HUES48 (cell line): ENCODE measurements around the gene GRK4.

Experiments used
- H3K27ac ChIP-seq: one replicate; pipeline ENCODE4 v1.7.0; 2013; ENCODE audit warnings: low read depth, low read length, inconsistent platforms
- H3K27me3 ChIP-seq: 2 replicates; pipeline ENCODE4 v1.6.1; 2013; ENCODE audit warnings: mild to moderate bottlenecking, low read length; ENCODE audit not compliant: control insufficient read depth, insufficient read depth
- H3K36me3 ChIP-seq: 2 replicates; pipeline ENCODE4 v1.6.1; 2013; ENCODE audit warnings: low read length; ENCODE audit not compliant: control insufficient read depth, insufficient read depth
- H3K4me1 ChIP-seq: 2 replicates; pipeline ENCODE4 v1.6.1; 2013; ENCODE audit warnings: mild to moderate bottlenecking, low read length; ENCODE audit not compliant: control insufficient read depth, insufficient read depth
- H3K4me3 ChIP-seq: 2 replicates; pipeline ENCODE4 v1.5.1; 2013; ENCODE audit warnings: mild to moderate bottlenecking, low read depth, low read length
- H3K9ac ChIP-seq: 2 replicates; pipeline ENCODE4 v1.6.1; 2013; ENCODE audit warnings: mild to moderate bottlenecking, low read depth, low read length, moderate library complexity
- H3K9me3 ChIP-seq: 2 replicates; pipeline ENCODE4 v1.6.1; 2013; ENCODE audit warnings: low read length; ENCODE audit not compliant: control insufficient read depth, insufficient read depth

Gene GRK4

GRCh38 chr4:3022112-3022511 lies 58.7 kb downstream of the GRK4 start:
- peaks cover 5% of the 10 kb centered on the region; the same call in 1 of the 2 replicates for H3K4me1 ChIP-seq
- H3K27ac ChIP-seq, result no peak overlapping the region
- H3K4me3 ChIP-seq, result no peak overlapping the region
- no peak overlapping the region for H3K9ac ChIP-seq
- no peaks in the 10 kb centered on the region for H3K27me3 ChIP-seq
- H3K9me3 ChIP-seq, result no peaks in the 10 kb centered on the region
- no peaks in the 10 kb centered on the region for H3K36me3 ChIP-seq

GRCh38 chr4:3022651-3023050 lies 59.3 kb downstream of the GRK4 start:
- no peaks in the 10 kb centered on the region for H3K27me3 ChIP-seq
- no peak overlapping the region for H3K9ac ChIP-seq
- no peaks in the 10 kb centered on the region for H3K9me3 ChIP-seq
- H3K36me3 ChIP-seq, result no peaks in the 10 kb centered on the region
- H3K4me3 ChIP-seq, result no peak overlapping the region
- peaks cover 5% of the 10 kb centered on the region; the same call in 1 of the 2 replicates for H3K4me1 ChIP-seq
- H3K27ac ChIP-seq, result no peak overlapping the region

- Histone ChIP-seq H3K9me3 (no peaks in the 10 kb centered on the region), H3K27me3 (no peaks in the 10 kb centered on the region), H3K36me3 (no peaks in the 10 kb centered on the region), H3K27ac (no peak overlapping the region), H3K9ac (no peak overlapping the region), H3K4me3 (no peak overlapping the region), H3K4me1 (peaks cover 3% of the 10 kb centered on the region; the same call in 1 of the 2 replicates)
Observed at GRCh38 chr4:3025881-3026280, 62.5 kb downstream of the GRK4 start.

- Histone ChIP-seq H3K9ac (no peak overlapping the region), H3K4me3 (no peak overlapping the region), H3K27me3 (no peaks in the 10 kb centered on the region), H3K4me1 (no peaks in the 10 kb centered on the region), H3K27ac (no peak overlapping the region), H3K9me3 (no peaks in the 10 kb centered on the region), H3K36me3 (no peaks in the 10 kb centered on the region)
Observed at GRCh38 chr4:3026540-3026939, 63.2 kb downstream of the GRK4 start.

GRCh38 chr4:3029464-3029863 lies 66.1 kb downstream of the GRK4 start:
- Histone ChIP-seq H3K36me3 (no peaks in the 10 kb centered on the region), H3K4me3 (no peak overlapping the region), H3K4me1 (no peaks in the 10 kb centered on the region), H3K27ac (no peak overlapping the region), H3K9me3 (no peaks in the 10 kb centered on the region), H3K9ac (no peak overlapping the region), H3K27me3 (no peaks in the 10 kb centered on the region)

GRCh38 chr4:3030566-3031356 lies 67.4 kb downstream of the GRK4 start:
- no peaks in the 10 kb centered on the region for H3K36me3 ChIP-seq
- H3K4me1 ChIP-seq, result no peaks in the 10 kb centered on the region
- no peak overlapping the region for H3K9ac ChIP-seq
- H3K9me3 ChIP-seq, result no peaks in the 10 kb centered on the region
- H3K27me3 ChIP-seq, result no peaks in the 10 kb centered on the region
- H3K4me3 ChIP-seq, result no peak overlapping the region
- H3K27ac ChIP-seq, result no peak overlapping the region

- H3K9me3 ChIP-seq, result no peaks in the 10 kb centered on the region
- no peaks in the 10 kb centered on the region for H3K4me1 ChIP-seq
- H3K9ac ChIP-seq, result no peak overlapping the region
- no peak overlapping the region for H3K4me3 ChIP-seq
- H3K27ac ChIP-seq, result no peak overlapping the region
- H3K36me3 ChIP-seq, result no peaks in the 10 kb centered on the region
- H3K27me3 ChIP-seq, result no peaks in the 10 kb centered on the region
Observed at GRCh38 chr4:3031357-3032082, 68.1 kb downstream of the GRK4 start.

- Histone ChIP-seq H3K27me3 (no peaks in the 10 kb centered on the region), H3K27ac (no peak overlapping the region), H3K9me3 (no peaks in the 10 kb centered on the region), H3K4me1 (no peaks in the 10 kb centered on the region), H3K4me3 (no peak overlapping the region), H3K9ac (no peak overlapping the region), H3K36me3 (no peaks in the 10 kb centered on the region)
Observed at GRCh38 chr4:3034231-3034630, 70.9 kb downstream of the GRK4 start.

- H3K27me3 ChIP-seq, result no peaks in the 10 kb centered on the region
- no peaks in the 10 kb centered on the region for H3K9me3 ChIP-seq
- H3K27ac ChIP-seq, result no peak overlapping the region
- no peak overlapping the region for H3K9ac ChIP-seq
- no peak overlapping the region for H3K4me3 ChIP-seq
- H3K36me3 ChIP-seq, result no peaks in the 10 kb centered on the region
- H3K4me1 ChIP-seq, result no peaks in the 10 kb centered on the region
Observed at GRCh38 chr4:3035249-3035648, 71.9 kb downstream of the GRK4 start.

- Histone ChIP-seq H3K36me3 (no peaks in the 10 kb centered on the region), H3K4me1 (no peaks in the 10 kb centered on the region), H3K4me3 (no peak overlapping the region), H3K27me3 (no peaks in the 10 kb centered on the region), H3K9me3 (no peaks in the 10 kb centered on the region), H3K9ac (no peak overlapping the region), H3K27ac (no peak overlapping the region)
Observed at GRCh38 chr4:3035674-3036073, 72.3 kb downstream of the GRK4 start.
